BJ (cell line): ENCODE results near the gene TMC4. TPM values are rescaled to one million over a fixed set of nuclear protein-coding genes. Genes with fewer than 3 reads are reported as not detected.

ENCODE experiments used
- CTCF ChIA-PET: fragments of 350-600 bp; formaldehyde crosslinking; extraction: SDS; loops from one replicate; lab custom pipeline; 2021; ENCODE audit warnings: antibody characterized with exemption, inconsistent platforms; lab: Yijun Ruan, JAX
- POLR2A ChIA-PET: fragments of 300-600 bp; sonication (Branson Sonifier 250); formaldehyde crosslinking; extraction: SDS; loops from one replicate; lab custom pipeline; 2021; ENCODE audit warnings: antibody characterized with exemption; lab: Charles Lee
- DNase-seq: peaks from one replicate; pipeline ENCODE4 v3.0.0-alpha.2; 2011; ENCODE audit warnings: low read depth
- H3K27me3 ChIP-seq: 2 replicates; pipeline ENCODE4 v1.6.0; 2011; ENCODE audit warnings: low read length; ENCODE audit not compliant: control insufficient read depth, insufficient read depth
- H3K36me3 ChIP-seq: 2 replicates; pipeline ENCODE4 v1.5.1; 2011; ENCODE audit warnings: low read length; ENCODE audit not compliant: control insufficient read depth, insufficient read depth
- H3K4me3 ChIP-seq: 2 replicates; pipeline ENCODE4 v1.5.1; 2011; ENCODE audit warnings: low read depth, mild to moderate bottlenecking, control low read depth, low read length
- CTCF ChIP-seq: IDR thresholded peaks from 2 replicates; pipeline ENCODE4 v1.5.1; 2011; ENCODE audit warnings: low read depth, mild to moderate bottlenecking, control low read depth, inconsistent platforms, low read length, moderate library complexity; ENCODE audit not compliant: insufficient read depth
- polyA plus RNA-seq: library from polyadenylated mRNA; depleted of rRNA; stranded (reverse); fragments of >200 nt; gene quantifications from 2 replicates; pipeline ENCODE4 v1.2.3, GENCODE V29; 2011

The TMC4 gene
- polyA plus RNA-seq, 1 experiment = 0.55 TPM

DNA sequence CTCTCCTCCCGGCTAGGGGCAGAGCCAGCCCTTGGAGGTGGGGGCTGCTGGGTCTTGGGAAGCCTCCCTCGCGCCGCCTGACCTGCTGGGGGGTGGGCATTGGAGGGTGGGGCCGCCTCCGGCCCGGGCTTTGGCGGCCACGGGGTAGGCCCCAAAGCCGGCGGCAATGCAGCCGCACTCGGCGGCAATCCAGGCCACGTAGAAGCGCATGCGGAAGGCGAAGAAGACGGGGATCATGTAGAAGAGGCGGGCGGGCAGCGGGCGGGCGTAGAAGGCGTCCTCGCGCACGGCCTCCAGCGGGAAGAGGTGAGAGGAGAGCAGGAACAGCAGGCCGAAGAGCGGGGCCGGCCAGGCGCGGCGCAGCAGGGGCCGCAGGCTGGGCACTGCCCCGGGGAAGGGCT, 7.7 kb upstream of the TMC4 start:
- POLR2A ChIA-PET = no interaction called here

GRCh38 chr19:54179921-54180461, 7.0 kb upstream of the TMC4 start:
- peaks cover 34% of the 10 kb centered on the region for H3K36me3 ChIP-seq
- H3K4me3 ChIP-seq = no peak overlapping the region
- ChIA-PET CTCF (interaction anchor here (1.1 to 1.9 kb wide), 4 partner anchors 10 to 52 kb away, joined by 3 to 10 read pairs (median 4); no protein-coding TSS in a partner anchor), POLR2A (no interaction called here)
- no peaks in the 10 kb centered on the region for H3K27me3 ChIP-seq
- TF ChIP-seq CTCF = peak; percentile 37; the same call in 1 of the 2 replicates
- no peak for DNase-seq

More for the DNA sequence above, 7.7 kb upstream of the TMC4 start:
- CTCF ChIA-PET = interaction anchor here (1.1 to 1.9 kb wide), 3 partner anchors 10 to 52 kb away, joined by 3 to 10 read pairs (median 4); no protein-coding TSS in a partner anchor
- Histone ChIP-seq H3K4me3 (no peak overlapping the region), H3K27me3 (no peaks in the 10 kb centered on the region), H3K36me3 (peaks cover 32% of the 10 kb centered on the region)
- no peak for DNase-seq
- TF ChIP-seq CTCF = no peak

DNA sequence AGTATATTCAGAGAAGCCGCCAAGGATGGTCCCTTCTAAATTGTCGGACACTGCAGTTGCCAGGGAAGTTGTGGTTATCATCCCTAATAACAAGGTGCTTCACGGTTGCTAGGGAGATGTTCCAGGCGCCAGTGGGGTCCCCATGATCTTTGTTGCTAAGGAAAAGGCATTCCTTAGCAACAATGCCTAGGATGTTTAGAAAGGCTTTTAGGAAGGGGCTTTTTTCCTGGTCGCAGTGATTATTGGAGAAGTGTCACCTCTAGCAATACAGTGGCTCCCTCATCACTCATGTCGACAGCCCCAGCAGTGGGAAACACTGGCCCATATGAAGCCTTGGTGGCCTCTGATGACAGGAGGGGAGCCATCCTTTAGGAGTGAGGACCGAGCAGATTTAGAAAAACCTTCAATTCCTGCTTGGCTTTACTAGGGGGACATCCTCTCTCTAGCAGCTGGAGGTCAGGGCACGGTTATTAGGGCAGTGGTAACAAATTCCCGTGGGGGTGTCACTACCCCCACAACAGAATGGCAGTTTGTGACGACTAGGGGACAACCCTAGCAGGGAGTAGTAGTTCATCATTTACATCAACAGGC, 6.4 kb upstream of the TMC4 start:
- H3K36me3 ChIP-seq = peaks cover 34% of the 10 kb centered on the region
- no peaks in the 10 kb centered on the region for H3K27me3 ChIP-seq
- no peak for TF ChIP-seq CTCF
- DNase-seq = no peak
- ChIA-PET CTCF (interaction anchor here (1.1 to 1.9 kb wide), 3 partner anchors 9 to 53 kb away, joined by 3 to 10 read pairs (median 4); no protein-coding TSS in a partner anchor), POLR2A (no interaction called here)
- H3K4me3 ChIP-seq = no peak overlapping the region

DNA sequence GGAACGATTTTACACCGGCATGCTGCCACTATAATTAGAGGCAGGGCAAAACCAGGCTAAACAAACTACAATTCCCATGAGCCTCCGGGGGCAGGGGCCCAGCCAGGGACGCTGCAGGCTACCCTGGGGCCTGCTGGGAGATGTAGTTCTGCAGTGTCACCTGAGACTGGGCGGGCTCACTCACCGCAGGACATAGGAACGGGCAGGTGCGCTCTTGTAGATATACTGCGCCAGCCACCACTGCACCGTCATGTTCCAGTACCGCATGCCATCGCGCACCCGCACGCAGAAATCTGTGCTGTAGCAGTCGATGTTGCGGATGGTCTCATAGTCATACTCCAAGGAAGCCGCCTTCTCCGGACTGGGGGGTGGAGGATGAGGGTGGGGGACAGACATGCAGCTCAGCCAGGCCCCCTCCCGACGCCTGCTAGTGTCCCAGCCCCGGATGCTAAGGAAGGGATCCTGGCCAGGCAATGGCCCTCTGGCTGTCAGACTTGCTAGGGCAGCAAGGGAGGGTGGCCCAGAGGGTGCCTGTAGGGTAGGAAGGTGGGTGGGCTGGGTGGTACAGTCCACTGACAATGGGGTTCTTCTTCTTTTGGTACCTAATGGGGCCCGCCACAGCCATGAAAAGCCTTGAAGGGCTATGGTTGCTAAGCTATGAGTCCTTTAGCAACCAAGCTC, 5.8 kb upstream of the TMC4 start:
- CTCF ChIA-PET = interaction anchor here (1.9 kb wide), 1 partner anchor 54 kb away, joined by 10 read pairs; no protein-coding TSS in a partner anchor

More for the DNA sequence above, 5.8 kb upstream of the TMC4 start:
- no peak for TF ChIP-seq CTCF
- no peak for DNase-seq
- H3K36me3 ChIP-seq = peaks cover 34% of the 10 kb centered on the region
- H3K4me3 ChIP-seq = no peak overlapping the region
- POLR2A ChIA-PET = no interaction called here
- H3K27me3 ChIP-seq = no peaks in the 10 kb centered on the region
